ENCODE results near the gene APOBEC3G. TPM values are rescaled to one million over a fixed set of nuclear protein-coding genes. Genes with fewer than 3 reads are reported as not detected.
A peak's percentile ranks its signal among the peaks of the same experiment; 100 is the strongest.

APOBEC3G gene
- total and polyA plus RNA-seq, 2 of the 13 experiments (the other 11 are each of a cell fraction or from before 2014, with no cell fraction given) = 3.2 to 4.1 TPM

- Histone ChIP-seq H2AFZ (ENCODE audit: low read length) (no peak overlapping the region), H4K20me1 (ENCODE audit: insufficient read depth, low read length) (no peaks in the 10 kb centered on the region), H3K79me2 (ENCODE audit: insufficient read depth, low read length) (no peaks in the 10 kb centered on the region), H3K4me1 (ENCODE audit: insufficient read depth, low read length) (peaks cover 19% of the 10 kb centered on the region), H3K27me3 (ENCODE audit: control insufficient read depth in 1 of 2, insufficient read depth in 2 of 2, low read length in 2 of 2) (peaks cover 0 to 4% of the 10 kb centered on the region in 2 experiments; a peak in 2 of 5 replicates), H3K9me3 (ENCODE audit: low read length) (peaks cover 14% of the 10 kb centered on the region), H3K27ac (ENCODE audit: extremely low read length, insufficient read depth, low read length) (no peak overlapping the region), H3K4me3 (replicated peaks in 1 of 3; ENCODE audit: insufficient read depth in 1 of 3, low read depth in 2 of 3, low read length in 3 of 3) (no peak overlapping the region), H3K36me3 (replicated peaks in 1 of 2; ENCODE audit: control insufficient read depth in 1 of 2, insufficient read depth in 2 of 2, low read length in 2 of 2) (no peaks in the 10 kb centered on the region), H3K9ac (ENCODE audit: insufficient read depth, low read depth, low read length) (no peak overlapping the region), H3K4me2 (ENCODE audit: low read depth, low read length) (0 out of 2 replicates have a peak overlapping the region, but pooled peaks have one; percentile 1)
- ATAC-seq (peak; percentile 41; the same call in 1 of the 3 replicates), DNase-seq (ENCODE audit: low spot score) (peak; percentile 23), FAIRE-seq (peak; percentile 4)
- no TSS peak for BruUV-seq (replicated peaks)
- intact Hi-C loops (cut with micrococcal nuclease; ENCODE audit: unreplicated experiment) = no loop called here
- ChIA-PET POLR2A (no interaction called here), CTCF (ENCODE audit: low intra/inter-chr PET ratio, low total read pairs) (no interaction called here)
- in situ Hi-C loops (cut with HindIII; ENCODE audit: extremely low pct_ligation_motif_present, low pct_unique_long_range_greater_than_20kb) = no loop called here
- WGBS (ENCODE audit: low lambda C conversion rate) = 42% methylated on average over 9 of the region's 11 CpGs
- TF ChIP-seq ATAD3A (CRISPR knock-in tag; IDR thresholded peaks at IDR 0.05) (no peak), HNF1A (IDR thresholded peaks at IDR 0.05; ENCODE audit: low read depth) (peak; percentile 61), HNF1A (CRISPR knock-in tag; IDR thresholded peaks at IDR 0.05; ENCODE audit: borderline replicate concordance) (no peak), ZNF30 (CRISPR knock-in tag; IDR thresholded peaks at IDR 0.05) (no peak), RFX5 (IDR thresholded peaks at IDR 0.05; ENCODE audit: low read depth, low read length) (no peak), ZNF609 (CRISPR knock-in tag; IDR thresholded peaks at IDR 0.05; ENCODE audit: borderline replicate concordance) (no peak), ZBTB7B (CRISPR knock-in tag; IDR thresholded peaks at IDR 0.05) (peak; percentile 56; the same call in 1 of the 2 replicates), PATZ1 (CRISPR knock-in tag; IDR thresholded peaks at IDR 0.05) (peak; percentile 93), SOX6 (IDR thresholded peaks at IDR 0.05) (no peak), SOX6 (CRISPR knock-in tag; IDR thresholded peaks at IDR 0.05) (peak; percentile 38), HDAC2 (CRISPR knock-in tag; IDR thresholded peaks at IDR 0.05) (no peak), NFYB (CRISPR knock-in tag; IDR thresholded peaks at IDR 0.05) (no peak), CEBPG (CRISPR knock-in tag; IDR thresholded peaks at IDR 0.05) (peak; percentile 47; the same call in 1 of the 2 replicates), ZNF317 (CRISPR knock-in tag; IDR thresholded peaks at IDR 0.05) (0 out of 2 replicates have a peak, but pooled peaks have one; percentile 42)
Observed at GRCh38 chr22:39055658-39056057, 21.4 kb upstream of the APOBEC3G start.

Data from HepG2 (cell line).